Cerebellar nuclear complex (tissue), 1 donor: ENCODE results near the gene RAD50.
"Not testable (repeated sequence)": the region's sequence is repeated elsewhere in the genome, so short reads cannot be mapped to it uniquely, and the experiment has no call there.

Experiments
- DNase-seq, 2 experiments: peaks; one replicate each; lab custom pipeline; 2025; lab: John Stamatoyannopoulos, UW

RAD50 gene

DNA sequence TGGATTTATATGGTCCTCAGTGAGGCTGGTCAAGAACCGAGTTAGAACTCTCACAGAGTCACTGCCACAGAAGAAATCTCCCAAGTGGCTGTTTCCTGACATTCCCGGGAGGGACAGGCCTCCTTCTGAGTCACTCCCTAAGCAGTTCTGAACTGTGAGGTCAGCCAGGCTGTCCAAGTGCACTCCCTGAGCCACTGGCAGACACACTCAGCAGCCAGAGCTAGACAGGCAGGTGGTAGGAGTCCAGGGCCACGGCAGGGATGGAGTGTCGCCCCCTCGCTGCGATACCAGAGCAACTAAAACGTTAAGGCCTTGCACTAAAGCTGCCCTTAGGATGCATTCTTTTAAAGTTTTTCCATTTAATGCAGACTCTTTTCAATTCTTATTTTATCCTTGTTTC lies 120.4 kb downstream of the RAD50 start:
- DNase-seq: no peak

DNA sequence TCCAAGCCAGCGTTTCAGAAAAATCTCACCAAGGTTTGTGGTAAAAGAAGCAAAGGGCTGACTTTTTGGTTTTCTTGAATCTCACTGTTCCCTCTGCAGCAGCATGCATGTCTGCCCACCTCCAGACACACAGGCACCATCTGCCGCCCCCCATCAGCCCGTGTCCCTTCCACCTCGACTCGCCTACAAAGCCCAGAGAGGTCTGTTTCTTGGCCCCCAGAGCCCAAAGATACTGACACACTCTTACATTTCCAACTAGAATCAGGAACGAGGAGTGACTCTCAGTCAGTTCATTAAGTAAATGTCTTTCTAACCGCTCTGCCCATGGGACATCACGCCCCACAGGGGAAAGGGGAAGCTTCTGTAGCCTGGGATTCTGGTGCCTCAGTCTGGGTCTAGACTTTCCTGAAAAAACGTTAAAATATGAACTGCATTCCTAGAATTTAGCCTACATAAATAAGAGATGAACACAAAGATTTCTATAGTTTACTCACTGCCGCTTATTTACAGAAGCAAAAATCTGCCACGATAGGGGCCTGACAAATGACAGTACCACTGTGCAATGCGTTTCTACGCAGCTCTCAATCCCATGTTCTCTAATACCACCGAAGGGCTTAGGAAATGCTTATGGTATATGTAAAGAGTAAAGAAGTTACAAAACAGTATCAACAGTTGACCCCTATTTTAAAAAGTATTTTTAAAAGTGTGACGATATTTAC lies 121.1 kb downstream of the RAD50 start:
- no peak for DNase-seq

DNA sequence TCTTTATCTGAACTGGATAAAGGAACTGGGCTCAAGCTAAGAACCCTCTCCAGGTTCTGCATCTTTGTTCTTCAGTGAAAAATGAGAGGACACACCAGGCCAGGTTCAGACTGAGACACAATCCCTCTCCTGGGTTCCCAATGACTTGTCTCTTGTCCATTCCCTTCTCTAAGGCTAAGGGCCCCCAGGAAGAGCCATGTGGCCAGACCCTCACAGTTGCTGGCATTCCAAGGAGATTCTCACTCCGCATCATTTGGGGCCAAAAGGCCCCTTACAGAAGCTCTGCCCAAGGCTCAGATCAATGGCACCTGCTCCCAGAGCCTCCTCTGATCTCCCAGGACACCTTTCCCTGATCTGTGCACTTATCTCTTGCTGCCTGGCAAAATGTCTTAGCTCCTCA lies 122.0 kb downstream of the RAD50 start:
- DNase-seq: no peak

DNA sequence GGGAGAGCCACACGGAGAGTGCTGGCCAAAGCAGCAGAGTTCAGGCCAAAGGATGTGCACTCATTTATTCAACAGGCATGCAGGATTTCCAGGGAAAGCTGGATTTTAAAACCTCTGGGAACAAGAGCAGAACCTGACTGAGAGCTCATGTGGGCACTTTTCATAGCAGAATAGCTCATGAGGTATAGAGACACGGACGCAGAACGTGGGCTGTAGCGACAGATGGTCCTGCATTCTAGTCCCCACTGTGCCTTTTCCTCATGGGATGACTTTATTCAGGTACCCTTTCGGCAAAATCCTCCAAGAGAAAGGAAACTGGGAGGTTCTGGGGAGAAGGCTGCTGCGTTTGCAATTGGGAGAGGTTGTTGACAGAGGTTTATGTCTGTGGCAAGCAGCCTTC lies 122.4 kb downstream of the RAD50 start:
- DNase-seq: no peak

DNA sequence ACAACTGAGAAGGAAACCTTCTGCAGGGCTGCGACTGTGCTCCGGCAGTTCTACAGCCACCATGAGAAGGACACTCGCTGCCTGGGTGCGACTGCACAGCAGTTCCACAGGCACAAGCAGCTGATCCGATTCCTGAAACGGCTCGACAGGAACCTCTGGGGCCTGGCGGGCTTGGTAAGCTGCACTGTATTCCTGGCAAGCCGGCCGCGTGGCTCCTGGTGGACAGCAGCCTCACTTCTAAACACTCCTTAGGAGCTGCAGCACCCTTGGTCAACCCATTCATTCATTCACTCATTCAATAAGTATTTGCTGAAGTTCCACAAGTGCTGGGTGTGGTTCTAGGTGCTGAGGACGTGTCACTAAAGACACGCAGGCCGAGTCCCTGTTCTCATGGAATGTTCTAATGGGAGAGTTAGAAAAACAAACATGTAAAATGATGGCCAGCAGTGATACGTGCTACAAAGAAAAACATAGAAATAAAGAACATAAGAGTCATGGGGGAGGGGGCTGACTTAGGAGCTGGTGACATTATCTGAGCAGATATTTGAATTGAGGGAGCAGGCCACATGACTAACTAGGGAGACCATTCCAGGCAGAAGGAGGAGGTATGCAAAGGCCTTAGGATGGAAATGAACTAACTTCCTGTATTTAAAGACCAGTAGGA lies 123.1 kb downstream of the RAD50 start:
- DNase-seq: no peak

DNA sequence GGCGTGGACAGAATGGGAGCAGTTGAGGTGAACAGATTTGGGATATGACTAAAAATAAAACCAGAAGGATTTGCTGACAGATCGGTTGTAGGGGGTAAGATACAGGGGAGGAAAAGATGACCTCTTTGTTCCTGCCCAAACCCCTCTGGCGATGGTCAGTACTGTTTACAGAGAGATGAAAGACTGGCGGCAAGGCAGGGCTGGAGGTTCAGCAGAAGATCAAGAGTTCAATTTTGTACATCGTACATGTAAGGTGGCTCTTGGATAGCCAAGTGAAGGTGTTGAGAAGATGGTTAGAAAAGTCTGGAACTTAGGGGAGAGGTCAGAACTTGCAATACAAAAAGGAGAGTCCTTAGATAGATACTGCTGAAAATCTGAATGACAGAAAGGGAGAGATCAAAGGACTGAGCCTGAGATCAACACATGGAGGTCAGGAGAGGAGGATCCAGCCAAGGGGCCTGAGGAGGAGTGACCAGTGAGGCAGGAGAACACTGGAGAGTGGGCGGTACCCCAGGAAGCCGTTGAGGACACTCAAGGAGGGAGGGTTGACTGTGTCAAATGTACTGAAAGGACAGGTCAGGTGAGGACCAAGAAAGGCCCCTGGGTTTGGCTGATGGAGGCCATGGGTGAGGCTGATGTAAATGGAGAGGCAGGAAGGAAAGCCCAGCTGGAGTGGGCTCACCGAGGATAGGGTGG lies 124.2 kb downstream of the RAD50 start:
- DNase-seq: no peak

DNA sequence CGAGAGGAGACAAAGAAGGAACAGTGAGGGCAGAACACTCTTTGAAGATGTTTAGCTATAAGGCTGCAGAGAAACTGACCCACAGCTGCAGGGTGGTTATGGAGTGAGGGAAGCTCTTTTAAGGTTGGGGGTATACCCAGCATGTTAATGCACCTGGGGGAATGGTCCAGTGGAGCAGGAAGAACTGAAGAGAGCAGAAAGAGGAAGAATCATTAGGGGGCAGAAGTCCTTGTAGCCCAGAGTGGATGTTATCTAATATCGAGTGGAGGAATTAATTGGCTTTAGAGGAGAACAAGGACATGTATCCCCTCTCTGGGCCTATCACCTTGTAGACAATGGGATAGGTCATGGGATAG lies 124.7 kb downstream of the RAD50 start:
- DNase-seq: no peak

DNA sequence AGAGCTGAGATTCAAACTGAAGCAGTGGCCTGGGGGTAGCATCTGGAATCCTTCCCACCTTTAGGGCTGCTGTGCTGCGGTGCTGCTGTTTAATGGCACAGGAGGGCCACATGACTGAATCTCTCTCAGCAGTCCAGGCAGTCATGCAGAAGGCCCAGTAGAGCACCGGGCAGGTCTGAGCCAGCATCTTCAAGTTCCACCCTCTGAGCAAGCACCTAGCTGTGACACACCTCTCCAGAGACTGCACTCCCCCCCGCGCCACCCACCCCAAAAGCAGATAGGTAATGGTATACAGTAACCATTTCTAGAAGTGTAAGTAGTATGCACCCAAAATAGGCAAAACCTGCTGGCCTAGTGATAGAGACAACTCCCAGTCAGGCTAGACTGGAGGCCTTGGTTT lies 125.2 kb downstream of the RAD50 start:
- no peak for DNase-seq

DNA sequence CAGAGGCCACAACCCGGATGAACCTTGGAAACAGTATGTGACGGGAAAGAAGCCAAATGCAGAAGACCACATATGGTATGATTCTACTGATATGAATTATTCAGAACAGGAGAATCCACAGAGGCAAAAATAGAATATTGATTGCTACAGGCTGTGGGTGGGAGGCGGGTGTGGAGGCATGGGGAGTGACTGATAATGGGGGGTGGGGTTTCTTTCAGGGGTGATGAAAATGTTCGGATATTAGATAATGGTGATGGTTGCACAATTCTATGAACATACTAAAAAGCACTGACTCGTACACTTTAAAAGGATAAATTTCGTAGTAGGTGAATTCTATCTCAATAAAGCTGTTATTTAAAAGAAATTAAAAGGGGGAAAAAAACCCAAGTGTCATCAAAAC lies 127.7 kb downstream of the RAD50 start:
- DNase-seq: no peak

DNA sequence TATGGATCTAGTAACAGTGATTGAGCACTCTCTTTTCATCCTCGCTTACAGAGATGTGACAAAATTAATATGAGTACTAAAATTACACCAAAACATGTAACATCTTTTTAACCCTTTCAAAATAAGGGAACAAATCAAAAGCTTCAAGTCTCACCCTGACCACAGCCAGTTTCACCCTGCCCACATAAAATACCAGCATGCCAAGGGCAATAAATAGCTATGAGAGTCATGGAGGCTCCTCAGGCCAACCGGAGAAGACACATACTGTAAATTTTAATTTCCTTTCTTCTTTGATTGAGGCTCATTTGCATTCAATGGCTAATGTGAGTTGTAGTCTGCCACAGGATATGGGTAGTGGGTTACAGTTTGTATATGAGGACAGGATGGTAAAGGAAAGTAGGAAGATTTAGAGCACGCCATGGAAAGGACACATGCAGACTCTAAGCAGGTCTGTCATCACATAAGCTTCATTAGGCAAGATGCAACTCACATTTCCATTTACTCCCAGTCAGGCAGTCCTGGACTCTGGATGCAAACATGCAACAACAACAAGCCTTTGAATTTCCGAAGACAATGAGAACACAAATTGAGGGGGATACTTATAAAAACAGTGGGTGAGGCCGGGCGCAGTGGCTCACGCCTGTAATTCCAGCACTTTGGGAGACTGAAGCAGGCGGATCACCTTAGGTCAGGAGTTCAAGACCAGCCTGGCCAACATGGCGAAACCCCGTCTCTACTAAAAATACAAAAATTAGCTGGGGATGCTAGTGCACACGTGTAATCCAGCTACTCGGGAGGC lies 128.3 kb downstream of the RAD50 start:
- DNase-seq: no peak

DNA sequence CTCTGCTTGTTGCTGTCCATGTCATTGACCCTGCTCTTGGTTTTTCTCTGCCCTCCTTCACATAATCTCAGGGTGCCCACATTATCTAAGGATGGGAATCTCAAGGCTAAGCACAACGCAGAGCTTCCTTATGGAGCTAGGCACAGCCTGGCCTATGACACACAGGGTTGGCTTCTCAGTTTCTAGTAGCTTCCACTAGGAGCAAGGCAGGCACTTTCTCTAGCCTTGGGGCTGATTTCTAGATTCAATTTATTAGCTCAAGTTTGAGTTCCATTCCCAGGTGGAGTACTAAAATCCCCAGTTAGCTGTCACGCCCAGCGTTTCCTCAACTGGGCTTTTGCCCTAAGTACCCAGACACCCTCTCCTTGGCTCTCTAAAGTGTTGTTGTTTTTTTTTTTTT lies 129.4 kb downstream of the RAD50 start:
- DNase-seq: no peak

DNA sequence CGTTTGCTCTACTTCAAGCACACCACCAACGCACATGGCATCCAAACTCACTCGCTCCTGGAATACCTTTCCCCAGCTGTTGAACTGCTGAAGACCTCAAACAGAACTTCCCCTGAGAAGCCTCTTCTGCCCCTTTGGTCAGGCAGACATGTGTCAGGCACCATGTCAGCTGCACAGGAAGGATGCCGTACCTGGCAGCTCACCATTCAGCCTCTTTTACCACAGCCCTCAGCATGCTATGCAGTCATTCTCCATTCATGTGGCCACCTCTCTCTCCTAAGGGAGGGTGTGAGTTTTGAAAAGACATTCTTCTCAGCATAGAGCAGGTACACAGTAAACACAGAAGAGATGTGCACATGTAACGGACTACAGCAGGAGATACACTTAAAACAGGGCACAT lies 131.2 kb downstream of the RAD50 start:
- DNase-seq: no peak

DNA sequence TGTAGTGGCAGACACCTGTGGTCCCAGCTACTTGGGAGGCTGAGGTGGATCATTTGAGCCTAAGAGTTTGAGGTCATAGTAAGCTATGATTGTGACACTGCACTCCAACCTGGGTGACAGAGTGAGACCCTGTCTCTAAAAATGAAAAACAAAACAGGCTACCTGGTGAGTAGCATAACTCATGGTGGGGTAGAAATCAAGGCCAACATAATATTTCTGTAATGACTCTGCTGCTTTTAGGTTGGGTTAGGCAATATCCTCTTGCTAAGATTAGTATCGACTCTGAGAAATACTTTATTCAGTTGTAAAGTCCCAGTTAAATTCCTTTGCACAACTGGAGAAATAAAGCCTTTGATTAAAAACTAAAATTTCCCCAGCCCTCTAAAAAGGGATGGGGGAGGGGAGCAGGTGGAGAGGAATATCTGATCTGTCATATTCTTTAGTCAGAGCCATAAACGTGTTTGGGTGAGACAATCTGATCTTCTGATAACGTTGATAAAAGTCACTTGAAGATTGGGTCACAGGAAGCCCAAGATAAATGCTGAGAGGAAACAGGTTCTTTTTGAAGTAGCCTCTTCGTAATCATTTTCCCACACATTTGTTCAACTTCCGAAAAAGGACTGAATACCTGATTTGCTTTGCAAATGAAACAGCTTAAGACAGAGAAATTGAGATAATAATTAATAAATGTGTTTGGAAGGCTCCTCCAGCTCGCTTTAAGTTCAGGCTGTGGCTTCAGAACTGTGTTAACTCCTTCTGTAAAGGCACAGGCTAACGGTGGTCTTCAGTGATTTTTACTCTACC lies 132.0 kb downstream of the RAD50 start:
- no peak for DNase-seq

DNA sequence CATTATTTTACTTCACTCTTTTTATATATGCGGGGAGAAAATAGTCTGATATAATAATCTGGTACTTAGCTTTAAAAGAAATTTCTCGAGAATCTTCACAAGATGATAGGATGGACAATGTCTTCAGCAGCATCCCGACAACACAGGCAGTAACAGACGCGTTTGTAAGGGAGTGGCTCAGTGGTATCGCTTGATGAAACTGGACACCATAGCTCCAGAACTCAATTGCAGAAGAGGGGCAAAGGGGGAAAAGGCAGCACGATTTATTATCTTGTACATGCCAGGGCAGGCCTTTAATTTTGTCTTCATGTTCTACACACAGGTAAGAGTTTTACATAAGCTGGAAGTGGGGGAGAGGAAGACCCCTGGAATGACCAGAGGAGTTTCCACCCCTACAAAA lies 132.7 kb downstream of the RAD50 start:
- DNase-seq: no peak

DNA sequence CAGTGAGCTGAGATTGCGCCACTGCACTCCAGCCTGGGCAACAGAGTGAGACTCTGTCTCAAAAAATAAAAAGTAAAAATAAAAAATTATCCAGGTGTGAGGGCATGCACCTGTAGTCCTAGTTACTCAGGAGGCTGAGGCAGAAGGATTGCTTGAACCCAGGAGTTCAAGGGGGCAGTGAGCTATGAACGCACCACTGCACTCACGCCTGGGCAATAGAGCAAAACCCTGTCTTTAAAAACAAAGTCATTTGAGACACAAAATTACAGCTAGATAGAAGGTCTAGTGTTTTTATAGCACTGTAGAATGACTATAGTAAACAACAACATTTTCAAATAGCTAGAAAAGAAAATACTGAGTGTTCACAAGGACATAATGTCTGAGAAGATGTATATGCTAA lies 133.4 kb downstream of the RAD50 start:
- DNase-seq: no peak

DNA sequence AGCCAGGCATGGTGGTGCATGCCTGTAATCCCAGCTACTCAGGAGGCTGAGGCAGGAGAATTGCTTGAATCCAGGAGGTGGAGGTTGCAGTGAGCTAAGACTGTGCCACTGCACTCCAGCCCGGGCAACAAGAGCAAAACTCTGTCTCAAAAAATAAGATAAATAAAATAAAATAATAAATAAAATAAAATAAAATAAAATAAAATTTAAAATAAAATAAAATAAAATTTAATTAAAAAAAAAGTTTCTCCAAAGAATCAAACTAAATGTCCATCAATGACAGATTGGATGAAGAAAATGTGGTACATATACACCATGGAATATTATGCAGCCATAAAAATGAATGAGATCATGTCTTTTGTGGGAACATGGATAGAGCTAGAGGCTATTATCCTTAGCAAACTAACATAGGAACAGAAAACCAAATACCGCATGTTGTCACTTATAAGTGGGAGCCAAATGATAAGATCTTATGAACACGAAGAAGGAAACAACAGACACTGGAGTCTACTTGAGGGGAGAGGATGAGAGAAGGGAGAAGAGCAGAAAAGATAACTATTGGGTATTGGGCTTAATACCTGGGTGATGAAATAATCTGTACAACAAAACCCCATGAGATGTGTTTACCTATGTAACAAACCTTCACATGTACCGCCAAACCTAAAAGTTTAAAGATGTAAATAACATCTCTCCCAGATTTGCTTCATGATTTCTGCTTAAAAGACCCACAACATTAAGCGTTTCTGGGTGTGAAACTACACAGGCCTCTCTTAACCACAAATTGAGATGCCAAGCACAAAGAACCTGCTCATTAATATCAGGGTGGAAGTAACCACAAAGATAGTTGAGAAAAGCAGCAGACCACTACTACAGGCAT lies 135.2 kb downstream of the RAD50 start:
- not testable (repeated sequence) for DNase-seq

DNA sequence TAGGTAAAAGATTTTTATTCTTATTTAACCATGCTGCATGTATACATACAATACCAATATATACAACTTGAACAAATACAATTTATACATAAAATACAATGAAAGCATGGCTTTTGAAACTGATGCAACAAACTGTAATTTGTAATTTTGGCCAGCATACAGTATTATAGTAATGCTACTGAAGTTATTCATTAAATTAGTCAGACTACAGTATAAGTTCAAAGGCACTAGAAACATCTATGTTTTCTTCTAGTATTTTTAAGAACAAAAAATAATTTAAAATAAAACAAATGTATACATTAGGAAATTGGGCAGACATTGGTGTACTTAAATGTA lies 135.8 kb downstream of the RAD50 start:
- DNase-seq: no peak
